HCT116 (cell line): ENCODE results near the gene TGM4. TPM values are rescaled to one million over a fixed set of nuclear protein-coding genes. Genes with fewer than 3 reads are reported as not detected.

Experiments
- ATAC-seq: fragments of 200-7000 bp; cut with Tn5 transposase; 2 replicates; pipeline ENCODE4 v1.9.1; 2020; ENCODE audit warnings: mild to moderate bottlenecking, moderate library complexity
- BruUV-seq: library from RNA; stranded (reverse); fragments of 400-500 nt; replicated peaks from 2 replicates; lab custom pipeline; 2021; lab: Mats Ljungman, UMichigan
- CTCF ChIA-PET: fragments of 300-600 bp; sonication (Branson Sonifier 250); formaldehyde crosslinking; loops from one replicate; lab custom pipeline; 2021; ENCODE audit warnings: antibody characterized with exemption; lab: Charles Lee
- POLR2A ChIA-PET: fragments of 300-600, 350-600 bp; sonication (Branson Sonifier 250); formaldehyde crosslinking; loops from one replicate; lab custom pipeline; 2021; ENCODE audit warnings: antibody characterized with exemption; lab: Charles Lee
- RAD21 ChIA-PET, 2 experiments: fragments of 300-600 bp; sonication (Branson Sonifier 250); formaldehyde crosslinking; loops; one replicate each; lab custom pipeline; 2023; ENCODE audit warnings: low total read pairs in 2 of 2; ENCODE audit not compliant: uncharacterized antibody in 2 of 2, unreplicated experiment in 2 of 2, low non-redundant PET in 1 of 2; lab: Charles Lee
- DNase-seq: peaks from one replicate; pipeline ENCODE4 v3.0.0-alpha.2; 2010; ENCODE audit warnings: low read depth, low spot score
- H2AFZ ChIP-seq: fragments of 200-600 bp; shearing (Covaris generic), sonication (generic); 2 replicates; pipeline ENCODE4 v1.6.1; 2017; ENCODE audit warnings: low read depth, mixed run types, mixed read lengths, antibody characterized with exemption, low read length; ENCODE audit not compliant: poor library complexity, severe bottlenecking
- H3K27ac ChIP-seq: 2 replicates; pipeline ENCODE4 v1.5.1; 2012; ENCODE audit warnings: low read depth, low read length
- H3K27me3 ChIP-seq: fragments of 200-600 bp; sonication (generic); 2 replicates; pipeline ENCODE4 v1.6.1; 2016; ENCODE audit warnings: mixed run types, low read length, mixed read lengths; ENCODE audit not compliant: insufficient read depth
- H3K36me3 ChIP-seq, 2 experiments: fragments of 200-500 bp in 1 of 2; fragments of 200-600 bp in 1 of 2; sonication (Bioruptor generic) in 1 of 2; sonication (generic) in 1 of 2; 2 replicates each; pipeline versions ENCODE4 v1.5.1 to v1.6.1; 2014 to 2016; ENCODE audit warnings: low read length in 2 of 2, inconsistent platforms in 1 of 2, mixed read lengths in 1 of 2, mixed run types in 1 of 2; ENCODE audit not compliant: insufficient read depth in 2 of 2, control insufficient read depth in 1 of 2
- H3K4me1 ChIP-seq, 2 experiments: fragments of 200-600 bp in 1 of 2; sonication (generic) in 1 of 2; 2 replicates each; pipeline versions ENCODE4 v1.5.1 to v1.6.1; 2012 to 2017; ENCODE audit warnings: low read length in 2 of 2, inconsistent platforms in 1 of 2, mild to moderate bottlenecking in 1 of 2, mixed read lengths in 1 of 2, mixed run types in 1 of 2, moderate library complexity in 1 of 2; ENCODE audit not compliant: insufficient read depth in 2 of 2, control insufficient read depth in 1 of 2
- H3K4me2 ChIP-seq: fragments of 200-600 bp; sonication (generic); 2 replicates; pipeline ENCODE4 v1.6.1; 2017; ENCODE audit warnings: mixed run types, low read length, mixed read lengths
- H3K4me3 ChIP-seq, 2 experiments: fragments of 200-600 bp in 1 of 2; sonication (generic) in 1 of 2; replicated peaks in 1 of 2; 2 replicates each; pipeline ENCODE4 v1.5.1; 2011 to 2016; ENCODE audit warnings: low read length in 2 of 2, control low read depth in 1 of 2, low read depth in 1 of 2, mild to moderate bottlenecking in 1 of 2, mixed read lengths in 1 of 2, mixed run types in 1 of 2
- H3K79me2 ChIP-seq: fragments of 200-600 bp; sonication (generic); 2 replicates; pipeline ENCODE4 v1.6.1; 2017; ENCODE audit warnings: mild to moderate bottlenecking, mixed run types, low read length, moderate library complexity, mixed read lengths; ENCODE audit not compliant: insufficient read depth
- H3K9ac ChIP-seq: fragments of 200-600 bp; sonication (generic); 2 replicates; pipeline ENCODE4 v1.6.1; 2016; ENCODE audit warnings: low read length, mixed read lengths
- H3K9me2 ChIP-seq: fragments of 200-600 bp; sonication (generic), shearing (Covaris generic); 2 replicates; pipeline ENCODE4 v1.6.1; 2017; ENCODE audit warnings: mixed run types, mild to moderate bottlenecking, moderate library complexity; ENCODE audit not compliant: insufficient read depth
- H3K9me3 ChIP-seq, 2 experiments: fragments of 200-500 bp in 1 of 2; fragments of 200-600 bp in 1 of 2; sonication (Bioruptor generic) in 1 of 2; sonication (generic) in 1 of 2; 2 replicates each; pipeline ENCODE4 v1.6.1; 2014 to 2017; ENCODE audit warnings: low read length in 2 of 2, mixed read lengths in 2 of 2, inconsistent platforms in 1 of 2, low read depth in 1 of 2, mild to moderate bottlenecking in 1 of 2, mixed run types in 1 of 2, moderate library complexity in 1 of 2; ENCODE audit not compliant: control insufficient read depth in 1 of 2, insufficient read depth in 1 of 2
- H4K20me1 ChIP-seq: fragments of 200-600 bp; sonication (generic), shearing (Covaris generic); 2 replicates; pipeline ENCODE4 v1.6.1; 2017; ENCODE audit warnings: mixed run types, mild to moderate bottlenecking, moderate library complexity; ENCODE audit not compliant: insufficient read depth
- EGR1 ChIP-seq: IDR thresholded peaks from 2 replicates; pipeline ENCODE4 v1.6.1; 2012; ENCODE audit warnings: low read depth
- EZH2 ChIP-seq: fragments of 200-600 bp; sonication (generic); IDR thresholded peaks from 2 replicates; pipeline ENCODE4 v1.6.1; 2017; ENCODE audit warnings: antibody characterized with exemption, mixed run types
- EZH2phosphoT487 ChIP-seq: fragments of 200-600 bp; IDR thresholded peaks from 2 replicates; pipeline ENCODE4 v1.6.1; 2018; ENCODE audit warnings: antibody characterized with exemption, borderline replicate concordance
- JUND ChIP-seq: IDR thresholded peaks from 2 replicates; pipeline ENCODE4 v1.6.1; 2012
- MAX ChIP-seq: IDR thresholded peaks from 2 replicates; pipeline ENCODE4 v1.6.1; 2012
- POLR2AphosphoS5 ChIP-seq: IDR thresholded peaks from 2 replicates; pipeline ENCODE4 v1.6.1; 2011; ENCODE audit warnings: mild to moderate bottlenecking, low read depth, low read length, moderate library complexity
- SIN3A ChIP-seq: IDR thresholded peaks from 2 replicates; pipeline ENCODE4 v1.6.1; 2012; ENCODE audit warnings: low read depth
- TCF7L2 ChIP-seq: IDR thresholded peaks from 2 replicates; pipeline ENCODE4 v1.7.0; 2011; ENCODE audit warnings: borderline replicate concordance, inconsistent platforms; ENCODE audit not compliant: insufficient read depth, insufficient read length; ENCODE audit errors: extremely low read depth
- ZFX ChIP-seq: fragments of 450-650 bp; IDR thresholded peaks from 2 replicates; pipeline ENCODE4 v1.6.1; 2017
- intact Hi-C: fragments of 100-400 bp; cut with micrococcal nuclease; formaldehyde crosslinking; loops from 2 replicates; pipeline ENCODE4 v1.10.0; 2022
- total RNA-seq: library from RNA; stranded (reverse); gene quantifications from one replicate; pipeline ENCODE4 v1.2.1, GENCODE V29; 2021; ENCODE audit not compliant: unreplicated experiment
- TF ChIP-seq, protein P1 (sequence below), 3 experiments: fragments of 200-600 bp in 1 of 3; sonication (generic) in 1 of 3; IDR thresholded peaks in 2 of 3; conservative IDR thresholded peaks in 1 of 3; 2 replicates each; pipeline ENCODE4 v1.5.1; 2012 to 2017; ENCODE audit warnings: low read depth in 2 of 3, low read length in 2 of 3, antibody characterized with exemption in 1 of 3, borderline replicate concordance in 1 of 3, control low read depth in 1 of 3, mild to moderate bottlenecking in 1 of 3, mixed read lengths in 1 of 3, mixed run types in 1 of 3, moderate library complexity in 1 of 3; ENCODE audit not compliant: insufficient read depth in 1 of 3
- TF ChIP-seq, protein P2 (sequence below): IDR thresholded peaks from 2 replicates; pipeline ENCODE4 v1.6.1; 2011; ENCODE audit warnings: mild to moderate bottlenecking, low read length, moderate library complexity; ENCODE audit not compliant: insufficient replicate concordance; ENCODE audit errors: extremely low read depth

The TGM4 gene
- total RNA-seq, 1 experiment from 2014 or later, result not detected

DNA sequence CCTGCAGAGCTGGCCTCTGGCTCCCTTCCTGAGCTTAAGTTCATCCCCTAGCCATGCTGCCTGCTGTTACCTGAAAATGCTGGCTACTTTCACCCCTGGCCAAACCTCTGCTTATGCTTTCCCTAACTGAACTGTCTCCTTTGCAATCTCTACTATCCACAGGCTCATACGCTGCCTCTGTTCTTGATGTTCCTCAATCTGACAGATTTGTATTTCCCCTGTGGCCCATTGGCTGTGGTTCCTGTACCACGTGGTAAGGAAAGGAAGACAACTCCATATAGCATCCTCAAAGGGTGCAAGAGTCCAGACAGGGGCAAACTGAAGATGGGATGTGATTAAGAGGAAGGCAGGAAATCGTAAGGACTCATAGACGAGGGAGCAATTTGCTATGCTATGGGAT is 33.2 kb downstream of the TGM4 start:
- Histone ChIP-seq H3K27ac (no peak overlapping the region), H3K79me2 (no peaks in the 10 kb centered on the region), H3K4me2 (no peak overlapping the region), H4K20me1 (no peaks in the 10 kb centered on the region), H3K4me3 (no peak overlapping the region), H3K27me3 (no peaks in the 10 kb centered on the region), H3K9me2 (no peaks in the 10 kb centered on the region), H3K9me3 (no peaks in the 10 kb centered on the region), H3K4me1 (no peaks in the 10 kb centered on the region; a peak in 1 of 4 replicates), H2AFZ (no peak overlapping the region), H3K36me3 (no peaks in the 10 kb centered on the region), H3K9ac (no peak overlapping the region)
- TF ChIP-seq SIN3A (no peak), EZH2 (no peak), ZFX (no peak), JUND (no peak), TCF7L2 (no peak), EGR1 (no peak), POLR2AphosphoS5 (no peak), MAX (no peak), EZH2phosphoT487 (no peak)
- TF ChIP-seq, protein P1, sequence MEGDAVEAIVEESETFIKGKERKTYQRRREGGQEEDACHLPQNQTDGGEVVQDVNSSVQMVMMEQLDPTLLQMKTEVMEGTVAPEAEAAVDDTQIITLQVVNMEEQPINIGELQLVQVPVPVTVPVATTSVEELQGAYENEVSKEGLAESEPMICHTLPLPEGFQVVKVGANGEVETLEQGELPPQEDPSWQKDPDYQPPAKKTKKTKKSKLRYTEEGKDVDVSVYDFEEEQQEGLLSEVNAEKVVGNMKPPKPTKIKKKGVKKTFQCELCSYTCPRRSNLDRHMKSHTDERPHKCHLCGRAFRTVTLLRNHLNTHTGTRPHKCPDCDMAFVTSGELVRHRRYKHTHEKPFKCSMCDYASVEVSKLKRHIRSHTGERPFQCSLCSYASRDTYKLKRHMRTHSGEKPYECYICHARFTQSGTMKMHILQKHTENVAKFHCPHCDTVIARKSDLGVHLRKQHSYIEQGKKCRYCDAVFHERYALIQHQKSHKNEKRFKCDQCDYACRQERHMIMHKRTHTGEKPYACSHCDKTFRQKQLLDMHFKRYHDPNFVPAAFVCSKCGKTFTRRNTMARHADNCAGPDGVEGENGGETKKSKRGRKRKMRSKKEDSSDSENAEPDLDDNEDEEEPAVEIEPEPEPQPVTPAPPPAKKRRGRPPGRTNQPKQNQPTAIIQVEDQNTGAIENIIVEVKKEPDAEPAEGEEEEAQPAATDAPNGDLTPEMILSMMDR (IDR thresholded peaks at IDR 0.05 in 2 of 3, conservative IDR thresholded peaks at IDR 0.05 in 1 of 3; ENCODE audit: borderline replicate concordance in 1 of 3, insufficient read depth in 1 of 3, low read depth in 2 of 3, low read length in 2 of 3), result no peak
- TF ChIP-seq, protein P2, sequence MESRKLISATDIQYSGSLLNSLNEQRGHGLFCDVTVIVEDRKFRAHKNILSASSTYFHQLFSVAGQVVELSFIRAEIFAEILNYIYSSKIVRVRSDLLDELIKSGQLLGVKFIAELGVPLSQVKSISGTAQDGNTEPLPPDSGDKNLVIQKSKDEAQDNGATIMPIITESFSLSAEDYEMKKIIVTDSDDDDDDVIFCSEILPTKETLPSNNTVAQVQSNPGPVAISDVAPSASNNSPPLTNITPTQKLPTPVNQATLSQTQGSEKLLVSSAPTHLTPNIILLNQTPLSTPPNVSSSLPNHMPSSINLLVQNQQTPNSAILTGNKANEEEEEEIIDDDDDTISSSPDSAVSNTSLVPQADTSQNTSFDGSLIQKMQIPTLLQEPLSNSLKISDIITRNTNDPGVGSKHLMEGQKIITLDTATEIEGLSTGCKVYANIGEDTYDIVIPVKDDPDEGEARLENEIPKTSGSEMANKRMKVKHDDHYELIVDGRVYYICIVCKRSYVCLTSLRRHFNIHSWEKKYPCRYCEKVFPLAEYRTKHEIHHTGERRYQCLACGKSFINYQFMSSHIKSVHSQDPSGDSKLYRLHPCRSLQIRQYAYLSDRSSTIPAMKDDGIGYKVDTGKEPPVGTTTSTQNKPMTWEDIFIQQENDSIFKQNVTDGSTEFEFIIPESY, result no peak
- ATAC-seq, result no peak
- intact Hi-C loops, result no loop called here
- ChIA-PET RAD21 (interaction anchor here in 1 of 2 experiments (0.7 kb wide), 1 partner anchor 45 kb away, joined by 3 read pairs; no protein-coding TSS in a partner anchor), CTCF (interaction anchor here (0.6 kb wide), 1 partner anchor 83 kb away, joined by 3 read pairs; no protein-coding TSS in a partner anchor), POLR2A (no interaction called here)
- BruUV-seq, result no TSS peak
- DNase-seq, result no peak
